ENCODE results near the gene DPP10.

Gene DPP10

DNA sequence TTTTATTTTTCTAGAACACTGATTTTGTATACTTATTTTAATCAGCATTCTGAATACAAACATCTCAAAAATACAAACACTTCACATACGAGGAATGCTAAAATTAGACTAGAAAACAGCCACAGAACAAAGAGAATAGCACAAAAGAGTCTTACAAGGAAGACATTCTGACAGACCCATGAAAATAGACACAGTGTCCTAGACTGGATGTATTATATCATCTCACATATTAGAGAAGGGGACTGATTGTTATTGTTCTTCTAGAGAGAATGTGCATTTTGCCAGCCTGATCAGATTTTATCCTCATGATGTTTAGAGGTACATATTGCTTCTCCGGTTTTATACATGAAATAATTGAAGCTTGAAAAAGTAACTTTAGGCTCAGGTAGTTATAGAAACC is 357.9 kb downstream of the DPP10 start:
- Mint-ChIP-seq H3K27me3 (no peaks in the 10 kb centered on the region), H3K27ac (ENCODE audit: low read depth) (no peak overlapping the region), H3K9me3 (peaks cover 6% of the 10 kb centered on the region), H3K36me3 (ENCODE audit: insufficient read depth) (no peaks in the 10 kb centered on the region), H3K4me1 (no peaks in the 10 kb centered on the region), H3K4me3 (no peak overlapping the region)
- ATAC-seq (replicated peaks; ENCODE audit: extremely low read depth, poor library complexity, severe bottlenecking) (no peak), DNase-seq (ENCODE audit: low spot score in 2 of 2) (no peak)

DNA sequence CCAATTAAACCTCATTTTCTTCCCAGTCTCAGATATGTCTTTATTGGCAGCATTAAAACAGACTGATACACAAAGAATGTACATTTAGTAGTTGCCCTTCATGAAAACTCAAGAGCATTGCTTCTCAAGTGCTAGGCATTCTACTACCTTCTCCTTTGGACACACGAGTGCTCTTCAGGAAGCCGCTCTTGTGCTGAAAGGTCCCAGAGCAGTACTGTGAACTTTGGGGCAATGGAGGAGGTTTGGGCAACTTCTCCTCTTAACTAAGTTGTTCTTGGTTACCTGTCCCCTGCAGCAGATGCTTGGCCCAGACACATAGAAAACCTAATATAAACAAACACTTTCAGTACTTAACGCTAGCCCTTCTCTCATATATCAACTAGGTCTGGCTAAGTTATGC is 362.8 kb downstream of the DPP10 start:
- DNase-seq (ENCODE audit: low spot score in 2 of 2): no peak
- H3K4me1 Mint-ChIP-seq: no peaks in the 10 kb centered on the region
- no peaks in the 10 kb centered on the region for H3K36me3 Mint-ChIP-seq (ENCODE audit: insufficient read depth)
- H3K27ac Mint-ChIP-seq (ENCODE audit: low read depth): no peak overlapping the region
- no peak overlapping the region for H3K4me3 Mint-ChIP-seq
- H3K9me3 Mint-ChIP-seq: peaks cover 6% of the 10 kb centered on the region
- ATAC-seq (replicated peaks; ENCODE audit: extremely low read depth, poor library complexity, severe bottlenecking): no peak
- H3K27me3 Mint-ChIP-seq: no peaks in the 10 kb centered on the region

DNA sequence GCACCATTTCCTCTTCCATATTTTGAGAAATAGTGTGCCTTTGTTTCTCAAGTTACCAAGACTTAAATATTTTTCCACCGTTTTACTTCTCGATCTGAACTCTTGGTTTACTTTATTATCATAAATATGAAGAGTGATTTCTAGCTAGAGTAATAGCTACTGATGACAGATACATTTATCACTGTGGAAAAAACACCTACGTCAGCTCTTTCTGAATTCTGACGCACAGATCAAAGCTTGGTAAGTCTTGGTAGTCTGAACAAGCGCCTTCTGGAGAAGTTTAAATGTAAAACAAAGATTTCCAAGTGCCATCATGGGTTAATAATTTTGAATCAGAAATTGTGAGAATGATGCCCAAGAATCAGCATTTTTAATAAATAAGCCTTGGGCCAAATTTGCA is 367.7 kb downstream of the DPP10 start:
- H3K27ac Mint-ChIP-seq (ENCODE audit: low read depth): no peak overlapping the region
- no peak overlapping the region for H3K4me3 Mint-ChIP-seq
- H3K9me3 Mint-ChIP-seq: peaks cover 2% of the 10 kb centered on the region
- no peak for DNase-seq (ENCODE audit: low spot score in 2 of 2)
- H3K27me3 Mint-ChIP-seq: no peaks in the 10 kb centered on the region
- no peaks in the 10 kb centered on the region for H3K4me1 Mint-ChIP-seq
- no peaks in the 10 kb centered on the region for H3K36me3 Mint-ChIP-seq (ENCODE audit: insufficient read depth)
- ATAC-seq (replicated peaks; ENCODE audit: extremely low read depth, poor library complexity, severe bottlenecking): no peak

DNA sequence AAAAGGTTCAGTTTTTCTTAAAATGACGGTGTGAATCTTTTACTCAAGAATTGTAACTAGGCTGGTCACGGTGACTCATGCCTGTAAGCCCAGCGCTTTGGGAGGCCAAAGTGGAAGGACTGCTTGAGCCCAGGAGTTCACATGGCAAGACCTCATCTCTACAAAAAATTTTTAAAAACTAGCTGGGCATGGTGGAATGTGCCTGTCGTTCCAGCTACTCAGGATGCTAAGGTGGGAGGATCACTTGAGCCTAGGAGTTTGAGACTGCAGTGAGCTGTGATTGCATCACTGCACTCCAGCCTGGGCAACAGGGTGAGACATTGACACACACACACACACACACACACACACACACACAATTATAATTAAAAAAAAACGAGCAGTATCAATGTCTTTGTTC is 369.8 kb downstream of the DPP10 start:
- Mint-ChIP-seq H3K27ac (ENCODE audit: low read depth) (no peak overlapping the region), H3K4me1 (no peaks in the 10 kb centered on the region), H3K9me3 (peaks cover 10% of the 10 kb centered on the region), H3K27me3 (no peaks in the 10 kb centered on the region), H3K4me3 (no peak overlapping the region), H3K36me3 (ENCODE audit: insufficient read depth) (no peaks in the 10 kb centered on the region)
- no peak for DNase-seq (ENCODE audit: low spot score in 2 of 2)
- no peak for ATAC-seq (replicated peaks; ENCODE audit: extremely low read depth, poor library complexity, severe bottlenecking)

DNA sequence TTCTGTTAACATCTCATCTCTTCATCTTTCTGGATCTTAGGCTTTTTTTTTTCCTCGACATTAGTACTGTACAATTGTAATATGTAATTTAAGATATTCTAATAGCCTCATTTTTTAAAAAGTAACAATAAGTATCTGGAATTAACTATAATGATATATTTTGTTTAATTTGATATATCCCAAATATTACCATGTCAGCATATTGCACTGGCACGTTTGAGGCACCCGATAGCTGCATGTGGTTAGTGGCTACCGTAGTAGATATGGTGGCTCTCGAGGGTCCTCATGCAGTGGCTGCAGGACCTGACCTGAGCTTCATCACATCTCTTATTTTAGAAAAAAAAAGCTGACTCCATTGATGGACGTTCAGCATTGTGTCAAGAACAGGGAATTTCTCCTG is 371.9 kb downstream of the DPP10 start:
- Mint-ChIP-seq H3K27ac (ENCODE audit: low read depth) (no peak overlapping the region), H3K27me3 (no peaks in the 10 kb centered on the region), H3K4me3 (no peak overlapping the region), H3K4me1 (no peaks in the 10 kb centered on the region), H3K9me3 (peaks cover 12% of the 10 kb centered on the region), H3K36me3 (ENCODE audit: insufficient read depth) (no peaks in the 10 kb centered on the region)
- DNase-seq (ENCODE audit: low spot score in 2 of 2) (no peak), ATAC-seq (replicated peaks; ENCODE audit: extremely low read depth, poor library complexity, severe bottlenecking) (no peak)

DNA sequence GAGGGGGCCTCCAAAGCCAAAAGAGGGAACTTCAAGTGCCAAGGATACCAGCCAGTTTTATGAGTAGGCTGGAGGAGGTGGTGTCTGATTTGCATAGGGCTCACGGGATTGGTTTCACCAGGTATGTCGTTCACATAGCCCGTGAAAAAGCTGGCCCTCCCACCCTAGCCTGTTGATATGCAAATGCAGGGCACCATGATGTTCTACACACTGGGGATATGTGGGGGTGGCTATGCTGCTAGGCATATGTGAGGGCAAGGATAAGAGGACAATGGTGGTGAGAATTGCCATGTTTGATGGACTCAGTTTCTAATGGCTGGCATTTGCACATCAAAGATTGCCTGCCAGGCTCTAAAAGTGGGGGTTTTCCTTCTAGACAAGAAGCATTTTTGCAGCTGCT is 378.6 kb downstream of the DPP10 start:
- no peak for ATAC-seq (replicated peaks; ENCODE audit: extremely low read depth, poor library complexity, severe bottlenecking)
- no peaks in the 10 kb centered on the region for H3K4me1 Mint-ChIP-seq
- no peaks in the 10 kb centered on the region for H3K36me3 Mint-ChIP-seq (ENCODE audit: insufficient read depth)
- H3K9me3 Mint-ChIP-seq: peaks cover 24% of the 10 kb centered on the region
- H3K4me3 Mint-ChIP-seq: no peak overlapping the region
- no peaks in the 10 kb centered on the region for H3K27me3 Mint-ChIP-seq
- DNase-seq (ENCODE audit: low spot score in 2 of 2): no peak
- no peak overlapping the region for H3K27ac Mint-ChIP-seq (ENCODE audit: low read depth)

DNA sequence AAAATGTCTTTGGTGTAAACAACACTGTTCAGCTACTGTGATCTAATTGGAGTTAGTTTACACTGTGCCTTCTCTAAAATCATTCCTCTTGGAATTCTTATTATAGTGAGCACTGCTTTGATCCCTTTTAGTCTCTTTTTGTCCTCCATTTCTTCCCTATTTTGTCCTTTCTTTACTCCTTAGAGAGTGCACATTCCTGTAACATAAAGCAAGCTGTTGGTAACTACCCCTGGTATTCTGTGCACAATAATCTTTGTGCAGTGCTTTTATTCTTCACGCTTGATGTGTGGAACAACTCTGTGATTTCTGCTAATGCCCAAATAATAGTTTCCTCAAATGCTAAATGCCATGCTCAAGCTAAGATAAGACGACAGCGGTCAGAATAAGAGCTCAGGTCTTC is 401.5 kb downstream of the DPP10 start:
- no peaks in the 10 kb centered on the region for H3K27me3 Mint-ChIP-seq
- peaks cover 38% of the 10 kb centered on the region for H3K9me3 Mint-ChIP-seq
- H3K36me3 Mint-ChIP-seq (ENCODE audit: insufficient read depth): no peaks in the 10 kb centered on the region
- H3K4me1 Mint-ChIP-seq: no peaks in the 10 kb centered on the region
- DNase-seq (ENCODE audit: low spot score in 2 of 2) (no peak), ATAC-seq (replicated peaks; ENCODE audit: extremely low read depth, poor library complexity, severe bottlenecking) (no peak)
- H3K4me3 Mint-ChIP-seq: no peak overlapping the region
- H3K27ac Mint-ChIP-seq (ENCODE audit: low read depth): no peak overlapping the region

DNA sequence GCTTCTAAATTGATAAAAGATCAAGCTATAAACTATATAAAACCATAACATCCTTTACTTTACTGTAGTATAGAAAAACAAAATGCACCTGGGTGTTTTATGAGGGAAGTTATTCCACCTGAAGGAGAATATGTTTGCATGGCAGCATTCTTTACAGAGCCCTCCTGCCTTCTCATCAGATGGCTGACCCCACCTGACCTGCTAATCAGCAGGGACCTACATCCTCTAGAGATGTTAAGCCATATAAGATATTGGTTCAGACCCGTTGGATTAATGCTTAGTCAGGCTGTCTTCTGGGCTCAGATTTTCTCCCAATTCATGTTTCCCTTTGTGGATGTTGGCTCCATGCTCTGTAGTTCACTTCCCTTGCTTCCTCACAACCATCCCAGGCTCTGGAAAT is 414.8 kb downstream of the DPP10 start:
- Mint-ChIP-seq H3K9me3 (peaks cover 10% of the 10 kb centered on the region), H3K4me3 (no peak overlapping the region), H3K4me1 (no peaks in the 10 kb centered on the region), H3K27me3 (no peaks in the 10 kb centered on the region), H3K27ac (ENCODE audit: low read depth) (no peak overlapping the region), H3K36me3 (ENCODE audit: insufficient read depth) (no peaks in the 10 kb centered on the region)
- DNase-seq (ENCODE audit: low spot score in 2 of 2): no peak
- no peak for ATAC-seq (replicated peaks; ENCODE audit: extremely low read depth, poor library complexity, severe bottlenecking)

DNA sequence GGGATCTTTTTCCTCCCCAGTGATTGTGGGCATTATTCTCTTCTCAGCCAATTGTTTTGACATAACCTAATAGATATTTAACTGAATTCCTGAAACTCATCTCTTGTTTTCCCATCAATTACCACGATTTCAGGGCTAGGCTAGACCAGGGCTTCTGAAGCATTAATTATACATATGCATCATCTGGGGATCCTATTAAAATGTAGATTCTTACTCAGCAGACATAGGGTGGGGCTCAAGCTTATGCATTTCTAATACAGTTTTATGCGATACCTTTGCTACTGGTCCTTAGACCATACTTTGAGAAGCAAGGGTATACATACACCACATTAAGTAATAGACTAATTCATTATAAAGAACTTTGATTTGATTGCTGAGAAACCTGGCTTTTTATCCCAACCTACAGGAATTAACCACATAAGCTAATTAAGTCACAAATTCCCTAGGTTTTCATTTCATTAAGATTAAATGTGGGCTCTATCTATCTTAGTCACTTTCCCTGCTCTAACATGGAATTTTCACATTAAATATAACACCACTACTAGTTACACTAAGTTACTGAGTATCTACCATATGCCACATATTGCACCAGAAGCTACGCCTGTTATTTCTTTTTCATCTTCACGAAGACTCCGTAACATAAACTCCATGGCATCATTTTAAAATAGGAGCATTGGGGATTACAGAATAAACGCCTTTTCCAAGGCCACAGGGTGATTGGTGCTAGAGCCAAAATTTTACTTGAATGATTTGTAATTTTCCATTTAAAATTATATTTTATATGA is 417.5 kb downstream of the DPP10 start:
- no peak for DNase-seq (ENCODE audit: low spot score in 2 of 2)
- peaks cover 6% of the 10 kb centered on the region for H3K9me3 Mint-ChIP-seq
- H3K27me3 Mint-ChIP-seq: no peaks in the 10 kb centered on the region
- no peaks in the 10 kb centered on the region for H3K36me3 Mint-ChIP-seq (ENCODE audit: insufficient read depth)
- H3K27ac Mint-ChIP-seq (ENCODE audit: low read depth): no peak overlapping the region
- no peak overlapping the region for H3K4me3 Mint-ChIP-seq
- ATAC-seq (replicated peaks; ENCODE audit: extremely low read depth, poor library complexity, severe bottlenecking): no peak
- no peaks in the 10 kb centered on the region for H3K4me1 Mint-ChIP-seq

DNA sequence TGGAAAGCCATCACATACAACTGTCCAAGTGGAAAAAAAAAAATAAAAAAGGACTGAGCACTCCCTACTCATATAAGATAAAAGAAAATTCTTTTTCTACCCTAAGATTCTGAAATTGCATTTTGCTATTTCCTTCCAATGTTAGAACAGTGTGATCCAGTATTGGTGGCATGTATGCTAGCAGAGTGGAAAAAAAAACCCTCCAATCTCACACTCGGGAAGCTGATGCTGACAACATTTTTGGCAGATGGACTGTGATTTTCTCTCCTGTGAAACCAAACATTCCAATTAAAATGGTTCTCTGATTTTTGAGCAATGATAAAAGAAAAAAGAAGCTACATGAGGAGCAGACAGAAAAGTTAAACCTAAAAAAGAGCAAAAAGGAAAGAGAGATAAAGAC is 419.8 kb downstream of the DPP10 start:
- no peak overlapping the region for H3K4me3 Mint-ChIP-seq
- no peak for DNase-seq (ENCODE audit: low spot score in 2 of 2)
- no peaks in the 10 kb centered on the region for H3K4me1 Mint-ChIP-seq
- ATAC-seq (replicated peaks; ENCODE audit: extremely low read depth, poor library complexity, severe bottlenecking): no peak
- no peak overlapping the region for H3K27ac Mint-ChIP-seq (ENCODE audit: low read depth)
- H3K27me3 Mint-ChIP-seq: no peaks in the 10 kb centered on the region
- no peaks in the 10 kb centered on the region for H3K36me3 Mint-ChIP-seq (ENCODE audit: insufficient read depth)
- H3K9me3 Mint-ChIP-seq: peaks cover 5% of the 10 kb centered on the region

DNA sequence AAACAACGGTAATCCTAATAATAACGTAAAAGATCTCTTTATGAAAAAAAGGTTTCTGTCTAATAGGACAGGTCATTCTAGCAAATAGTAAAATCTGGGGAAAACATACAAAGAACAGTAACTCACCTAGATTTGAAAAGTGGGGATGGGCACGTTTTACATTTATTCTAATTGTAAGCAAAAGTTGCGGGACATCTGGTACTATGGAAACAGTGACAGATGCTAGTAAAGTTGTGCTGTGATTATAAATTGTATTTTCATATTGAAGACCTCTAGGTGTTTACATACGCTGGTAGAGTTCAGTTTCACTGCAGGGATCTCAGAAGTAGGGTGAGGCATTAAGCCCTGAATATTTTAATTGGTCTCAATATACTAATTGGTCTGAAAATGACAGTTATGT is 422.5 kb downstream of the DPP10 start:
- ATAC-seq (replicated peaks; ENCODE audit: extremely low read depth, poor library complexity, severe bottlenecking): no peak
- Mint-ChIP-seq H3K36me3 (ENCODE audit: insufficient read depth) (no peaks in the 10 kb centered on the region), H3K4me3 (no peak overlapping the region), H3K4me1 (no peaks in the 10 kb centered on the region), H3K9me3 (no peaks in the 10 kb centered on the region), H3K27ac (ENCODE audit: low read depth) (no peak overlapping the region), H3K27me3 (no peaks in the 10 kb centered on the region)
- no peak for DNase-seq (ENCODE audit: low spot score in 2 of 2)

DNA sequence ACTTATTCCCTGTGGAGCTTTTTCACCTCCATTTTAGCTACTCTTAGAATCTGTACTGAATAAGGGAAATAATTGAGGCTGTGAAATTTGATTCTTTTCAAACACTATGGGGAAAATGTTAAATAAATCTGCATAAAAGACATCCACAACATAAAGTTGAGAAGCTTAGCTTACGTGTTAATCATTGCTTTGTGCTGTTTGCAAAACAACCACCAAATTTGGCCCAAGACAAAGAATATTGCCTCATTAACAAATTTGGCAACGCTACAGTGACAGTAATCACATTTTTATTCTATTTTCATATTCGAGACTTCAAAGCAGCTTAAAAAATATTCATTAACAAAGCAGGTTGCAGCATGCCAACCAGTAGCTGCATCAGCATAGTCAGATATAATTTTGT is 437.6 kb downstream of the DPP10 start:
- Mint-ChIP-seq H3K4me3 (no peak overlapping the region), H3K27ac (ENCODE audit: low read depth) (no peak overlapping the region), H3K36me3 (ENCODE audit: insufficient read depth) (no peaks in the 10 kb centered on the region), H3K27me3 (no peaks in the 10 kb centered on the region), H3K9me3 (peaks cover 6% of the 10 kb centered on the region), H3K4me1 (no peaks in the 10 kb centered on the region)
- no peak for DNase-seq (ENCODE audit: low spot score in 2 of 2)
- ATAC-seq (replicated peaks; ENCODE audit: extremely low read depth, poor library complexity, severe bottlenecking): no peak

DNA sequence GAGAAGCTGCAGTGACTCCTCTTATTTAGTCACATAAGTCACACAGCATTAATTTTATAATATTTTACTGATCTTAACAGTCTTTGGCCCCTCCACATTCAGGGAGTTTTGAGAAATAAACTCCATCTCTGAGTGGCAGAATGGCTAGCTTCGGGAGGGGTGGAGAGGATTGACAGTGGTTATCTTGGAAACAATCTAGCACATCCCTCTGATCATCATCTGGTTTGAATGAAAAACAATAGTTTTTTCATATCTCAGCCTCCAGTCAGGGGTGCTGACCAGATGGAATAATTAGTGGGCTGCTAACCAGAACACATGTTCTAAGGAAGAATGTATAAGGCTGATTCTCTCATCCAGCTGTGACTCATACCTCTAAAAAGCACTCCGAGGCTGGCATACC is 477.5 kb downstream of the DPP10 start:
- ATAC-seq (replicated peaks; ENCODE audit: extremely low read depth, poor library complexity, severe bottlenecking): no peak
- Mint-ChIP-seq H3K36me3 (ENCODE audit: insufficient read depth) (no peaks in the 10 kb centered on the region), H3K27me3 (no peaks in the 10 kb centered on the region), H3K27ac (ENCODE audit: low read depth) (no peak overlapping the region), H3K9me3 (peaks cover 5% of the 10 kb centered on the region), H3K4me3 (no peak overlapping the region), H3K4me1 (no peaks in the 10 kb centered on the region)
- no peak for DNase-seq (ENCODE audit: low spot score in 2 of 2)
